Measurements from ENCODE around the gene FAM32A.

Gene FAM32A

DNA sequence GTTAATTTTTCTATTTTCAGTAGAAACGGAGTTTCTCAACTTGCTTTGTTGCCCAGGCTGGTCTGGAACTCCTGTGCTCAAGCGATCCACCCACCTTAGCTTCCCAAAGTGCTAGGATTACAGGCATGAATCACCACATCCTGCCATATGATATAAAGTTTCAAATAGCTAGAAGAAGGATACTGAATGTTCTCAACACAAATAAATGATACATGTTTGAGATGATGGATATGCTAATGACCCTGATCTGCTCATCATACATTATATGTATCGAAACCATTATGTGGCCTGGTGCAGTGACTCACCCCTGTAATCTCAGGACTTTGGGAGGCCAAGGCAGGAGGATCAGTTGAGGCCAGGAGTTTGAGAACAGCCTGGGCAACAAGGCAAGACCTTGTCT, 23.4 kb upstream of the FAM32A start:
- TF ChIP-seq, protein P1, sequence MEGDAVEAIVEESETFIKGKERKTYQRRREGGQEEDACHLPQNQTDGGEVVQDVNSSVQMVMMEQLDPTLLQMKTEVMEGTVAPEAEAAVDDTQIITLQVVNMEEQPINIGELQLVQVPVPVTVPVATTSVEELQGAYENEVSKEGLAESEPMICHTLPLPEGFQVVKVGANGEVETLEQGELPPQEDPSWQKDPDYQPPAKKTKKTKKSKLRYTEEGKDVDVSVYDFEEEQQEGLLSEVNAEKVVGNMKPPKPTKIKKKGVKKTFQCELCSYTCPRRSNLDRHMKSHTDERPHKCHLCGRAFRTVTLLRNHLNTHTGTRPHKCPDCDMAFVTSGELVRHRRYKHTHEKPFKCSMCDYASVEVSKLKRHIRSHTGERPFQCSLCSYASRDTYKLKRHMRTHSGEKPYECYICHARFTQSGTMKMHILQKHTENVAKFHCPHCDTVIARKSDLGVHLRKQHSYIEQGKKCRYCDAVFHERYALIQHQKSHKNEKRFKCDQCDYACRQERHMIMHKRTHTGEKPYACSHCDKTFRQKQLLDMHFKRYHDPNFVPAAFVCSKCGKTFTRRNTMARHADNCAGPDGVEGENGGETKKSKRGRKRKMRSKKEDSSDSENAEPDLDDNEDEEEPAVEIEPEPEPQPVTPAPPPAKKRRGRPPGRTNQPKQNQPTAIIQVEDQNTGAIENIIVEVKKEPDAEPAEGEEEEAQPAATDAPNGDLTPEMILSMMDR (IDR thresholded peaks at IDR 0.05; ENCODE audit: extremely low read depth, insufficient read depth, missing control alignments) = no peak
- in situ Hi-C loops (cut with MboI; ENCODE audit: low pct_unique_long_range_greater_than_20kb, low sequenced_read_pairs, unreplicated experiment) = loop anchor here (25.0 kb wide), 1 partner anchor 325 kb away; no protein-coding TSS in a partner anchor
- DNase-seq (ENCODE audit: low spot score) = no peak

DNA sequence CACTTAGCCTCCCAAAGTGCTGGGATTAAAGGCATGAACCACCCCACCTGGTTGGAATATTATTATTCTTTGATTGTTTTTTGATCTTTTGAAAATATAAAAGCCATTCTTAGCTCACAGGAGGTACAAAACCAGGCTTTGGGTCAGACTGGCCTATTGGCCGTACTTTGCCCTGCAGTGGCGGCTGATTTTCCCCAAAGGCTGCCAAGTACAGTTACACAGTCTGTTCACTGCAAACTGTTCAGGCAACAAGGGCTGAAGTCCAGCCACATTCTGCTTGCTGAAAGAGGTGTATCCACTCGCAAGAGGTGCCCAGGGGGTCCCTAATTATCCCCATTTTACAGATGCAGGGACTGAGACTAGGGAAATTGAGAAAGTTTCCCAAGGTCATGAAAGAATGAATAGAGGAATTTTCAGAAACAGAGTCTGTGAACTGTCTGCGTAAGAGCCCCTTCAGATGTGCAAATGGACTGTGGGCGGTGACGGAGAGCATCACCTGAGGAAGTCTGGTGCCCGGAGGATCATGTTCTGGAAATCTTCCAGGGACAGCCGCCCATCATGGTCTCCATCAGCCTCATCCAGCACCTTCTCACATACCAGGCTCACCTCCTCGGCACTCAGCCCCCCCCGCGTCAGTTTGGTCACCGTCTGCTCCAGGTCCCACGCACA, 20.9 kb upstream of the FAM32A start:
- in situ Hi-C loops (cut with MboI; ENCODE audit: low pct_unique_long_range_greater_than_20kb, low sequenced_read_pairs, unreplicated experiment) = loop anchor here (25.0 kb wide), 1 partner anchor 327 kb away; no protein-coding TSS in a partner anchor
- TF ChIP-seq, protein P1 (IDR thresholded peaks at IDR 0.05; ENCODE audit: extremely low read depth, insufficient read depth, missing control alignments) = no peak
- no peak for DNase-seq (ENCODE audit: low spot score)

DNA sequence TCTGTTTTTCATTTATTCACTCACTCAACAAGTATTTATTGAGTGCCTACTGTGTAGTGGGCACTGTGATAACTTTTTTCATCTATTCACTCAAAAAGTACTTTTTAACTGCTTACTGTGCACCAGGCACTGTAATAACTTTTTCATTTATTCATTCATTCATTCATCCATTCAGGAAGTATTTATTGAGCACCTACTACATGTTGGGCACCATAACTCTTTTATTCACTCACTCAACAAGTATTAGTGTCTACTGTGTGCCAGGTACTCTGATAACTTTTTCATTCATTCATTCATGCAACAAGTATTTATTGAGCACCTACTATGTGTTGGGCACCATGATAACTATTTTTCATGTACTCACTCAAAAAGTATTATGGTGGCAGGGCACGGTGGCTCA, 18.8 kb upstream of the FAM32A start:
- TF ChIP-seq, protein P1 (IDR thresholded peaks at IDR 0.05; ENCODE audit: extremely low read depth, insufficient read depth, missing control alignments) = no peak
- in situ Hi-C loops (cut with MboI; ENCODE audit: low pct_unique_long_range_greater_than_20kb, low sequenced_read_pairs, unreplicated experiment) = loop anchor here (25.0 kb wide), 1 partner anchor 329 kb away; no protein-coding TSS in a partner anchor
- no peak for DNase-seq (ENCODE audit: low spot score)

DNA sequence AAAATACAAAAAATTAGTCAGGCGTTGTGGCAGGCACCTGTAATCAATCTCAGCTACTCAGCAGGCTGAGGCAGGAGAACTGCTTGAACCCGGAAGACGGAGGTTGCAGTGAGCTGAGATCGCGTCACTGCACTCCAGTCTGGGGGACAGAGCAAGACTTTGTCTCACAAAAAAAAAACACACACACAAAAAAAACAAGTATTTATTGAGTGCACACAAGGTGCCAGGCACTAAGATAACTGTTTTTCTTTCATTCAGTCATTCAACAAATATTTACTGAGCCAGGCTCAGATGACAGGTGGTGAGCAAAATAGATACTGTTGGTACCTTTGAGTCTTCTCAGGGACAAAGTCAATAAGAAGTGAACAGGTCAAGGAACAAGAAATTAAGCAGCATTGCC, 18.2 kb upstream of the FAM32A start:
- TF ChIP-seq, protein P1 (IDR thresholded peaks at IDR 0.05; ENCODE audit: extremely low read depth, insufficient read depth, missing control alignments) = no peak
- in situ Hi-C loops (cut with MboI; ENCODE audit: low pct_unique_long_range_greater_than_20kb, low sequenced_read_pairs, unreplicated experiment) = loop anchor here (25.0 kb wide), 1 partner anchor 330 kb away; no protein-coding TSS in a partner anchor
- no peak for DNase-seq (ENCODE audit: low spot score)

DNA sequence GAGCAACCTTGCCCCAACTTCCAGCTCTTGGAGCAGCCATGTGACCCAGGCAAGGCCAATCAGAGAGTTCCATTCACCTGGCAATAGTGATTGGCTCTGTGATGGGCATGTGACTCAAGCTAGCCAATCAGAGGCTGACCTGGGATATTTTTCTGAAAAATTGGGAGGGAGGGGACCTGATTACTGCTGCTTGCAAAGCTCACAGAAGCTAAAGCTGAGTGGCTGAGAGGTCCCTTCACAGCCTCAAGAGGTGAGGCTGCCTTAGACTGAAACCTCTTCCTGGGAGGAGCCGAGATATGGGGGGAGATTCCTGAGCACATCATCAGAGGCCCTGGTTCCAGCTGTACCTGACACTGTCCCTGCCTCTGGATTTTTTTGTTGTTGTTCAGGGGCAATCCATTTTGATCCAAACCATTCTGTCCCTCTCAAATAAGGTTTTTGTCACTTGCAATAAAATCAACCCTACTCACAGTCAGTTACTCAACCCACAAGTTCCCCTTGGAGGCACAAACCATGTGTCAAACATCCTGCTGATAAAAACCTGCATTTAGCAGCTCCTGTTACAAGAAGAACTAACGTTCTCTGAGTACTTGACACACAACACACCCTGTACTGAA, 16.6 kb upstream of the FAM32A start:
- TF ChIP-seq, protein P1 (IDR thresholded peaks at IDR 0.05; ENCODE audit: extremely low read depth, insufficient read depth, missing control alignments) = no peak

DNA sequence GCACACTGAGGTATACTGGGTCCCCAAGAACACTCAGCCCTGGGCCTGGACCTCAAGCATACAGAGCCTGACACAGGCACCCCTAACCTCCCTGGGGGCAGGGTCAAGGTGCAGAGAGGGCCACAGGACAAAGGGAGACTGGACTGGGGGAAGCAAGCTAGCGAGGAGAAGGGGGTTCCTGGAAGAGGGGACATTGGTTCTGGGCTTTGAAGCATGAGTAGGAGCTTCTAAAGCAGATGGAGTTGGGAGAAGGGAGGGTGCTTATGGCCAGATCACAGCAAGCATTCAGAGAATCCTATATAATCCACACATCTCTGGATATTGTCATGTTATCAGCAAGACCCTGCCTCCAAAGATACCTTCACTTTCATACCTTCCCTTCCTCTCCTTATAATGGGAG, 15.1 kb upstream of the FAM32A start:
- TF ChIP-seq, protein P1 (IDR thresholded peaks at IDR 0.05; ENCODE audit: extremely low read depth, insufficient read depth, missing control alignments) = no peak
- DNase-seq (ENCODE audit: low spot score) = no peak
- in situ Hi-C loops (cut with MboI; ENCODE audit: low pct_unique_long_range_greater_than_20kb, low sequenced_read_pairs, unreplicated experiment) = loop anchor here (10.0 to 25.0 kb wide), 2 partner anchors 115 to 333 kb away; no protein-coding TSS in a partner anchor

More for the DNA sequence above, 16.6 kb upstream of the FAM32A start:
- DNase-seq (ENCODE audit: low spot score) = no peak
- in situ Hi-C loops (cut with MboI; ENCODE audit: low pct_unique_long_range_greater_than_20kb, low sequenced_read_pairs, unreplicated experiment) = loop anchor here (25.0 kb wide), 1 partner anchor 331 kb away; no protein-coding TSS in a partner anchor

All from GM13977 (cell line).